MG63 (cell line): ENCODE results near the gene SRSF8. TPM values are rescaled to one million over a fixed set of nuclear protein-coding genes. Genes with fewer than 3 reads are reported as not detected.

Experiments used
- DNase-seq: peaks from one replicate; pipeline ENCODE4 v3.0.0-alpha.2; 2020
- H3K27me3 ChIP-seq: fragments of 250-450 bp; sonication (Bioruptor Pico); 2 replicates; pipeline ENCODE4 v1.5.1; 2020; ENCODE audit warnings: mild to moderate bottlenecking, moderate library complexity
- H3K36me3 ChIP-seq: fragments of 250-450 bp; sonication (Bioruptor Pico); 2 replicates; pipeline ENCODE4 v1.5.1; 2020; ENCODE audit warnings: mild to moderate bottlenecking, moderate library complexity
- H3K4me3 ChIP-seq: fragments of 250-450 bp; sonication (Bioruptor Pico); 2 replicates; pipeline ENCODE4 v1.5.1; 2020; ENCODE audit warnings: mild to moderate bottlenecking, moderate library complexity
- H3K9me3 ChIP-seq: fragments of 250-450 bp; sonication (Bioruptor Pico); 2 replicates; pipeline ENCODE4 v1.5.1; 2020; ENCODE audit warnings: mild to moderate bottlenecking, moderate library complexity
- total RNA-seq: library from RNA; depleted of rRNA; stranded (reverse); fragments of >200 nt; shearing (Covaris generic); gene quantifications from 2 replicates; pipeline ENCODE4 v1.2.3, GENCODE V29; 2014; ENCODE audit warnings: low replicate concordance

The SRSF8 gene
- total RNA-seq, 1 experiment from 2014 or later, result 5.8 TPM

DNA sequence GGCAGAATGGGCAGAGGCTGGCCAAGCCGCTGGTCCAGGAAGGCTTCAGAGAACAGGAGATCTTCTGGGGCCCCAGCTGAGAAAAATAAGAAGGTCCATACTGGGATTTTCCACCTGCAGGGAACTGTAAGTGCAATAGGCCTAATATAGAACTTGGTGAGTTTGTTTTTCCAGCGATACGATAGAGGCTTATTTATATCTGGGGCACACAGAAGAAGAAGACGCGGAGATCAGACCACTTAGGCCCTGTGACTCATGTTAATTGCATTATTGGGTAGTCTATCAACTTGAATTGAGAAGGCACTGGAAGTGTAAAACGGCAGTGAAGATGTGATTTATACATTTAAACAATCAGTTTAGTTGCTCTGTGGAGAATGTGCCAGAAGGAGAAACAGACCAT, 7.7 kb upstream of the SRSF8 start:
- Histone ChIP-seq H3K4me3 (no peak overlapping the region), H3K27me3 (no peaks in the 10 kb centered on the region; the same call in 1 of the 2 replicates), H3K9me3 (no peaks in the 10 kb centered on the region), H3K36me3 (no peaks in the 10 kb centered on the region)
- DNase-seq, result no peak

DNA sequence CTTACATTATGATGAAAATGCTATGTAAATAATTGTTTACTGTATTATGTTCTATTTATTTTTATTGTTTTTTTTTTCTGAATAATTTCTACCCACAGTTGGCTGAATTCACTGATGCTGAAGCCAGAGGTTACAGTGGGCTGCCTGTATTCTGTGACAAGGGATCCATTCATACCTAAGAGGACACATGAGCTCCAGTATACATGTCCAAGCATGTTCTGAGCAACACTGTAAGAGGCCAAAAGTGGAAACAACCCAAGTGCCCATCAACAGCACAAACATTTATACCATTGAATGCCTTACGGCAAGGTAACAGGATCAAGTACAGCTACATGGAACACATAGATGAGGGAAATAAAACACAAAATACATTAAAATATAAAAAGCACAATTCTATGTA, 1.4 kb upstream of the SRSF8 start:
- no peak for DNase-seq
- Histone ChIP-seq H3K27me3 (no peaks in the 10 kb centered on the region; the same call in 1 of the 2 replicates), H3K9me3 (no peaks in the 10 kb centered on the region), H3K36me3 (no peaks in the 10 kb centered on the region), H3K4me3 (no peak overlapping the region)

DNA sequence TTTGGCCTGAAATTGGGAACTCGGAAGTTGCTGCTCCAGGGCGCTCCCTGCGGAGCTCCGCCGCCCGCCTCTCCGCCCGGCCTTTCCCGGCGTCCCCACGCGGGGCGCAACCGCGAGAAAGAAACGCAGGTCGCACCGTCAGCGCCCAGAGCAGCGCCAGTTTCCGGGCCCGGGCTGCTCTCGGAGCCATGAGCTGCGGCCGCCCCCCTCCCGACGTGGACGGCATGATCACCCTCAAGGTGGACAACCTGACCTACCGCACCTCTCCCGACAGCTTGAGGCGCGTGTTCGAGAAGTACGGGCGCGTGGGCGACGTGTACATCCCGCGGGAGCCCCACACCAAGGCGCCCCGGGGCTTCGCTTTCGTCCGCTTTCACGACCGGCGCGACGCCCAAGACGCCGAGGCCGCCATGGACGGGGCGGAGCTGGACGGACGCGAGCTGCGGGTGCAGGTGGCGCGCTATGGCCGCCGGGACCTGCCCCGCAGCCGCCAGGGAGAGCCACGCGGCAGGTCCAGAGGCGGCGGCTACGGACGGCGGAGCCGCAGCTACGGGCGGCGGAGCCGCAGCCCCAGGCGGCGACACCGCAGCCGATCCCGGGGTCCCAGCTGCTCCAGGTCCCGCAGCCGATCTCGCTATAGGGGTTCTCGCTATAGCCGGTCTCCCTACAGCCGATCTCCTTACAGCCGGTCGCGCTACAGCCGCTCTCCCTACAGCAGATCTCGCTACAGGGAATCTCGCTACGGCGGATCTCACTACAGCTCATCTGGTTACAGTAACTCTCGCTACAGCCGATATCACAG, 521 bp downstream of the SRSF8 start:
- peak; percentile 82 for DNase-seq

DNA sequence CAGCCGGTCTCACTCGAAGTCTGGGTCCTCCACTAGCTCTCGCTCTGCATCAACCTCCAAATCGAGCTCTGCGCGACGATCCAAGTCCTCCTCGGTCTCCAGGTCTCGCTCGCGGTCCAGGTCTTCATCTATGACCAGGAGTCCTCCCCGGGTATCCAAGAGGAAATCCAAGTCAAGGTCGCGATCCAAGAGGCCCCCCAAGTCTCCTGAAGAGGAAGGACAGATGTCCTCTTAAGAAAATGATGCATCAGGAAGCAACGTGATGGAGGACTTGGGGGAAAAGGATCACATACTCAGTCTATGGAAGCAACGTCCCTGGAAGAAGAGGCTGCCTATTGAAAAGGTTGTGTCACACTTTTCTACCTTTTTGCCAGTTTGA, 1.1 kb downstream of the SRSF8 start:
- Histone ChIP-seq H3K9me3 (no peaks in the 10 kb centered on the region), H3K27me3 (no peaks in the 10 kb centered on the region), H3K4me3 (peak overlapping the region; percentile 72), H3K36me3 (no peaks in the 10 kb centered on the region)
- DNase-seq, result no peak

More for the DNA sequence above, 521 bp downstream of the SRSF8 start:
- no peaks in the 10 kb centered on the region for H3K27me3 ChIP-seq
- H3K36me3 ChIP-seq, result no peaks in the 10 kb centered on the region
- H3K4me3 ChIP-seq, result peak overlapping the region; percentile 72
- H3K9me3 ChIP-seq, result no peaks in the 10 kb centered on the region

DNA sequence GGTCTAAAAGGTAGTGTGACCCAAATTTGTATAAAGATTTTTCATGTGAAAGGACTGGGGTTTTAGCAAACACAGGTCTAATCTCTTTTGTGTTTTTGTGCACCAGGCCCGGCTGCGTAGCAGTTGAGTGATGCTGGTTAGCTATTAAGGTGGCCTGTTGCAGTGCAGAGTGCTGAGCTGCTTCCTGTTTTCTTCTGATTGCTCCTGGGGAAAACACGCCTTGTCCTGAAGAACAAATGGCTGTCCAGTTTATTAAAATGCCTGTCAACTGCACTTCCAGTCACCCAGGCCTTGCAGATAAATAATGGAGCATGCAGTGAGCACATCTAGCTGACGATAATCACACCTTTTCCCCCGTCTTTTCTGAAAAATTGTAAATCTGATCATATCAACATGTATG, 1.8 kb downstream of the SRSF8 start:
- H3K4me3 ChIP-seq, result peak overlapping the region; percentile 72

DNA sequence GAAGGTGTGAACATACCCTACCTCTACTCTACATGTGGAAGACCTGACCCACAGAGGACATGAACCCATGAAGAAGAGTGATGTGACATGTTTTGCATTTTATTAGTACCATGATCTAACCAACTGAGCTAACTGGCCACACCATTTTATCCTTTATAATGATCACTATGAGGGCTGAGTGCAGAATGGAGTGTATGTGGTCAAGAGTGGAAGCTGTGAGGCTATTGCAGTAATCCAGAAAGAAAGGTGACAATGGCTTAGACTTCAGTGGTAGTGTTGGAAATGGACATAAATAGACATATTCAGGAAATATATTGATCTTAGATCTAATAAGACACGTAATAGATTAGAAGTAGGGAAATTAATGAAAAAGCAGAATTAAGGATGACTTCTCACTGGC, 3.8 kb downstream of the SRSF8 start:
- no peak for DNase-seq
- no peak overlapping the region for H3K4me3 ChIP-seq
- no peaks in the 10 kb centered on the region for H3K36me3 ChIP-seq
- no peaks in the 10 kb centered on the region for H3K27me3 ChIP-seq
- no peaks in the 10 kb centered on the region for H3K9me3 ChIP-seq

More for the DNA sequence above, 1.8 kb downstream of the SRSF8 start:
- DNase-seq, result peak; percentile 78
- Histone ChIP-seq H3K36me3 (no peaks in the 10 kb centered on the region), H3K27me3 (no peaks in the 10 kb centered on the region), H3K9me3 (no peaks in the 10 kb centered on the region)

DNA sequence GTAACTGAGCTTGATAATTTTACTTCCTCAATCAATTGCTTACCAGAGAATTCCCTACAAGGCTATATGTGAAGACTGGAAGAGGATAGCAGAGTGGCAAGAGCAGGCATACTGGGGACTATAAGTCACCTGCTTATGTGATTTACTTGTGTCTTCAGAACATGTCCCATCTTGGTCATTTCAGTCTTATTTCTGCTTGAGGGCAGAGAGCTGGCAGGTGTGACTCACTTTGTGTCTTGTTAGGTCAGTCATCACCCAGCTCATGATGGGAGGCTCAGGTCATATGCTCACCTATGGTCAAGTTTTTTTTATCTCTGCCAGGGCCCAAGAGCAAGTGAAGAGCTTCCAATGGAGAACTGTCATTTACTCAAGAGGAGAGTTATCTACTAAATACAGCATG, 6.2 kb downstream of the SRSF8 start:
- Histone ChIP-seq H3K27me3 (no peaks in the 10 kb centered on the region), H3K4me3 (no peak overlapping the region), H3K36me3 (no peaks in the 10 kb centered on the region), H3K9me3 (no peaks in the 10 kb centered on the region)
- DNase-seq, result no peak

DNA sequence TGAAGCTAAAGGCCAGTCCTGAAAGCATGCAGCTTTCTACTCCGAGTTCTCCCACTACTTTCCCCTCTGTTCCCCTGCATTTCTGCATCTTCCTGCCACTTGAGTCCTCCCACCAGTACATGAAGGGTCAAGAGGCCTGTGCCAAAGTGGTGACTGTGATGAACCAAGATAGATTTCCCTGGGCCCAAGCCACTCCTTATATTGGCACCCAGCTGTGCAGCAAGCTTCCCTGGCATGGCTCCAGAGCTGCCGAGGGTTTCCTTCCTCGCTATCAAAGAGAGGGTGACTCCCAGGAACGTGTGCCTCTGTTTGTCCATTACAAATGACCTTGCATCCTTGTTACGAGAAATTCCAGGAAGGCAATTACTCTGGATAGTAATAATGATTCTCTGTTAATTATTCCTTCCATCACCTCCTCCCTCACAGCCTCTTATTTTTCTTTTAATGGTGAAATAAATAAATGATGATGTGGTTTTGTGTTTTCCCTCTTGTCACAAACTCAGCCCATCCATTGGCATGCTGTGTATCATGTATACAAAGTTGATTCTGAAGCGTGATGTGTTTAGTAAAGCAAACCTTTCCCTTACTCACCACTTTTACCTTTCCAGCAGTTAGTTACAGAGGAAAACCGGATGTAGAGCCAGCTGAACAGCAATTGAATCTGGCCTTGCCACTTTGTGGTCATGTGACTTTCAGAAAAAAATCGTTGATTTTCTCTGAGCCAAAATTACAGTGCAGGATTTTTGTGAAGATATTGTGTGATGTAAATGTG, 8.3 kb downstream of the SRSF8 start:
- H3K27me3 ChIP-seq, result no peaks in the 10 kb centered on the region
- H3K36me3 ChIP-seq, result no peaks in the 10 kb centered on the region
- DNase-seq, result no peak
- no peaks in the 10 kb centered on the region for H3K9me3 ChIP-seq
- no peak overlapping the region for H3K4me3 ChIP-seq

DNA sequence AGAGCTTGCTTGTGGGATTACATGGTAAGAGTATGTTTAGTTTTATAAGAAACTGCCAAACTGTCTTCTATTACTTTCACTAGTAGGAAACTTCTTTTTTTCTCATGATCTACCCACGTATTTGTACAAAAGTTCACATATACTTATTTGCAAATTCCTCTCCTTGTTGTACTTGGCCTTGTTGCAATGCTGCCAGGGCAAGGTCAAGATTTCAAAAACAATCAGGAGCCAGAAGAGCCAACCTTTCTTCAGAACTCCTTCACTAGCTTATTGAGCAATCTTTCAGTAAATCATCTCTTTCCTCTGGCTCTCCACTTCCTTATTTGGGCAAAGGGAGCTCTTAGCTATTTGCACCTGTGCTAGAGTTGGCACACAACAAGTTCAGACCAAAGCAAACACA, 9.7 kb downstream of the SRSF8 start:
- no peaks in the 10 kb centered on the region for H3K36me3 ChIP-seq
- H3K27me3 ChIP-seq, result no peaks in the 10 kb centered on the region
- no peaks in the 10 kb centered on the region for H3K9me3 ChIP-seq
- DNase-seq, result peak; percentile 74
- H3K4me3 ChIP-seq, result no peak overlapping the region

DNA sequence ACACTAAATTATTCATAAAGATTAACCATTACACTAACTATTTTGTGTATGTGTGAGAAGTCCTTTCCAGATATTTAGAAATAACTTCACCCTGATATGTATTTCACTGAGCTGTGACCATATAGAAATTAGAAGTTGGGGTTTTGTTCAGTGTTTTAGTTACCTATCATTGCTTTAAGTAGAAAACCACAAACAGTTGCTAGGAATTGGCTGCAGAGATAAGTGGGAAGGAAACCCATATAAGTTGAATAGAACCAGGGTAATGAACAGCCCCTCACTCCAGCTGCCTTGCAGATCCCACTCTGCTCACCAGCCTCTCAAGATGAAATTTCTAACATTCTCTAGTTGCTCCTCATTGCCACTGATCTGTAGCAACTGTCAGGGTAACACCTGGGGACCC, 10.3 kb downstream of the SRSF8 start:
- no peaks in the 10 kb centered on the region for H3K9me3 ChIP-seq
- no peaks in the 10 kb centered on the region for H3K36me3 ChIP-seq
- no peak for DNase-seq
- no peaks in the 10 kb centered on the region for H3K27me3 ChIP-seq
- H3K4me3 ChIP-seq, result no peak overlapping the region

DNA sequence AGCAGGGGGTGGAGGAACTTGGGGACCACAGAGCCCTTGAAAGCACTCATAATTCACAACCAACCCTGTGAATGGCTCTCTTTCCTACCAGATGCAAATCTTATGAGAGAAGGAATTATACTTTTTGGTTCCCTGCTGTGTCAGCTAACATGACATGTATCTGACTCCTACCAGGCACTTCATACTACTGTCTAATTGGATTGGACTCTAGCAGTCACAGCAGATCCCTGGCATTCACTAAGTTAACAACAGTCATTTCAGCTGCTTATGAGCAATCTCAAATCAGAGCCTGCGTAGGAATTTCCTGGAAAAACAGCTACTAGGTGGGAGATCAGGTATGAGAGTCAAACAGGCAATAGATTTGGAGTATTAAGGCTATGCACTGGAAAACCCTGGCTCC, 11.8 kb downstream of the SRSF8 start:
- Histone ChIP-seq H3K9me3 (no peaks in the 10 kb centered on the region), H3K36me3 (no peaks in the 10 kb centered on the region)
- DNase-seq, result peak; percentile 26

DNA sequence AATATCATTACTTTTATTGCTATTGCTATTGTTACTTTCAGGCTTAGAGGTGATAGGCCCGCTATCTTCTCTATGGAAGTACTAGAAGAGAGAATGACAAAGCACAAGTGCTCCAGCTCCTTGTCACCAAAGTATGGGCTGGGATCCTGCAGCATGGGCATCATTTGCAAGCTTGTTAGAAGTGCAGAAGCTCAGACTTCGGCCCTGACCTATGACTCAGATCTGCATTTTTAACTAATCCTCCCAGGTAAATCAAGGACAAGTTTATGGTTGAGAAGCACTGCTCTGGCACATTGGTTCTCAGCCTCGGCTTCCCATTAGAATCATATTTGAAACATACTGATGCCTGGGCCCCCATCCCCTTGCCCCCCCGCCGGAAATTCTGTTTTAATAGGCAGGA, 14.3 kb downstream of the SRSF8 start:
- no peaks in the 10 kb centered on the region for H3K36me3 ChIP-seq
- H3K9me3 ChIP-seq, result no peaks in the 10 kb centered on the region
- no peaks in the 10 kb centered on the region for H3K27me3 ChIP-seq
- H3K4me3 ChIP-seq, result no peak overlapping the region
- DNase-seq, result no peak

More for the DNA sequence above, 11.8 kb downstream of the SRSF8 start:
- no peak overlapping the region for H3K4me3 ChIP-seq
- no peaks in the 10 kb centered on the region for H3K27me3 ChIP-seq

DNA sequence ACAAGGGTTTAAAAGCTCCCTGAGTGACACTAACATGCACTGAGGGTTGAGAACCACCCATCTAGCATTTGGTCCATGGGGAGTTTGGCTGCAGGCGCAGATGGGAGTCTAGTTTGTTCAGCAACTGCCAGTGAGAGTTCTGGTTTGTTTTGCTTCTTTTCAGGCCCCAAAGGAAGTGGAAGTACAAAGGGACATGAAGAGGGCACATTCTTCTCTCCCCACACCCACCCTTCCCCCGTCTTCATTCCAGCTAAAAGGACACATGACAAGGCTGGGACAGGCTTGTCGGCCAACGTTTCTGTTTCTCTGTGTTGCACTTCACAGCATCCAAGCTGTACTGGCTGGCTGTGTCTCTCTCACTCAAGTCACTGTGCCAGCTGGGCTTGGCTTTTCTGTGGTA, 14.7 kb downstream of the SRSF8 start:
- DNase-seq, result no peak
- no peaks in the 10 kb centered on the region for H3K27me3 ChIP-seq
- no peak overlapping the region for H3K4me3 ChIP-seq
- no peaks in the 10 kb centered on the region for H3K9me3 ChIP-seq
- no peaks in the 10 kb centered on the region for H3K36me3 ChIP-seq

DNA sequence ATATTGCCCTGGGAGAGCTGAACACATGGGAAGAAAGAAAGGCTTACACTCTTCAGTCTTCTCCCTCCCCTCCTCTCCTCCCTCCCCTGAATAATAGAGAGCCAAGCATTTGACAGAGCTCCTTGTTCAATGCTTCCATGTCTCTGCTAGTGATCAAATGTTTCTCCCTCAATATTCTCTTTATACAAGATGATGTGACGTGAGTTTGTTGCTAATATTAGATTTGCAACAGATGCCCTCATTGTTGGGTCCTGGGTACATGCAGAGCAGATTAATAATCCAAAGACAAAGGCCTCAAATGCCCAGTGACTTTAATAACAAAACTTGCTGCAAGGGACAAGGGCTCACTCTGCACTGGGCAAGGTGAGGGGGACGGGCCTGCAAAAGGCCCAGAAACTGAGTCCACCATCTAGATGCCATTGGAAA, 15.9 kb downstream of the SRSF8 start:
- DNase-seq, result no peak
- Histone ChIP-seq H3K36me3 (no peaks in the 10 kb centered on the region), H3K27me3 (no peaks in the 10 kb centered on the region), H3K9me3 (no peaks in the 10 kb centered on the region), H3K4me3 (no peak overlapping the region)

DNA sequence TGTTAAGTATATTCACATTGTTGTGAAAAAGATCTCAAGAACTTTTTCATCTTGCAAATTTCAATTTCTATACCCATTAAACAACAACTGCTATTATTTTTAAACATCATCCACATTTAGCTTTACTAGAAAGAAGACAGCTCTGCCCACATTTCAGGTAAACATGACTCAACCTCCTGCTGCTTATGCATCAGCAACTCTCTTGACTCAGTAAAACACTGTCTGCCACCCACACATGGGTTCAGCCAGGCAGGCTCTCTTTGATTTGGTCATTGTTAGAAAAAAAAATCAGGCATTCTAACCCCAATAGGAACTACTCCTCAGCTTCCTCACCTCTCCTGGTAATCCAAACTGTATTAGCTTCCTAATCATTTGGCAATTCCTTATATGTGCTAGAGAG, 17.8 kb downstream of the SRSF8 start:
- no peaks in the 10 kb centered on the region for H3K27me3 ChIP-seq
- H3K36me3 ChIP-seq, result no peaks in the 10 kb centered on the region
- H3K4me3 ChIP-seq, result no peak overlapping the region
- peak; percentile 45 for DNase-seq
- no peaks in the 10 kb centered on the region for H3K9me3 ChIP-seq

DNA sequence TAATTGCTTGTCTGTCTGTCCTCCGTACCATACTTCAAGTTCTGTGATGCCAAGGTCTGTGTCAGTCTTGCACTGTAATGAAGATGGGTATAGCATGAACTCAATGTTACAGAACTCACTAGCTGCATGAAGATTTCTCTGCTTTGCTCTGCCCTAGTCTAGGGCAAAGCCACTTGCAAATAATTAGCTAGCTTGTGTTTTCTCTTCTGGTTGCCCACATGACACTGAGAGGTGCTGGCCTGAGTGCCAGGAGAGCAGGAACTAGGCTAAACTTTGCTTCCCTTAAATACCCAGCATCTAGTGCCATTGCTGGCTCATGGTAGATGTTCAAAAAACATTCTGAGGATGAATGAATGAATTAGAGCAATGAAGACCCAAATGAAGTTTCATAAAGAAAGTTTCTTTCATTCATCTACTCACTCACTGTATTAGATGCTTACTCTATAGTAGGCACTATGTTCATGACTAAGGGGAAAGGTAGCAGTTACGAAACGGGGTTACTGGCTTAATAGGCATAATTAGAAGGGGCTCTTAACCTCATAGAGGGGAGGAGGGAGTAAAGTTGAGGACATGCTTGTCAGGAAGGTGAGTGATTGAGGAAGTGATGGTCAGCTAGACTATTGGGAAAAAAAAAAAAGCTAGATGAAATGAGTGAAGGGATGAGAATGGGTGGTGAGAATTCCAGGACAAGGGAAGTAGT, 18.5 kb downstream of the SRSF8 start:
- Histone ChIP-seq H3K36me3 (no peaks in the 10 kb centered on the region), H3K9me3 (no peaks in the 10 kb centered on the region), H3K27me3 (no peaks in the 10 kb centered on the region), H3K4me3 (no peak overlapping the region)
- no peak for DNase-seq

DNA sequence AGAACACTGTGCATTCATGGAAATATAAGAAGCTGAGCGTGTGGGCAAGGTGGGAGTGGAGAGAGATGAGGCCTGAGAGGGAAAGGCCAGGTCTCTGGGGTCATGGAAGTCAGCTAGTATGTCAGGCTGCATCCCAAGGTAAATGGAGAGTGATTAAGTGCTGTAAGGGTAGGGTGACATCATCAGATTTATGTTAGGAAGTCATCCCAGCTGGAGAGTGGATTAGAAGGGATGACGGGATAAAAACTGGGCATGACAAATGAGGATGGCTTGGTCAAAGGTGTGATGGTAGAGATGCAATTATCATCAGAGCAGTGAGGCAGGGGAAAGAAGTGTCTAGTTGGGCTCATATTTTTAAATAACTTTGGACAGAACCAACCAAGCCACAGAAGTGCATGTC, 19.4 kb downstream of the SRSF8 start:
- Histone ChIP-seq H3K27me3 (no peaks in the 10 kb centered on the region), H3K4me3 (no peak overlapping the region), H3K36me3 (no peaks in the 10 kb centered on the region), H3K9me3 (no peaks in the 10 kb centered on the region)
- DNase-seq, result no peak
